ENCODE data around the gene IPCEF1. TPM values are rescaled to one million over a fixed set of nuclear protein-coding genes. Genes with fewer than 3 reads are reported as not detected.

IPCEF1 gene
- total RNA-seq, 3 donors from 2014 or later (not counting 1 experiment from before 2014, with no cell fraction given), result 31.4 to 53.2 (median 45.5) TPM

GRCh38 chr6:154277629-154278017 lies 79.0 kb downstream of the IPCEF1 start:
- ATAC-seq (peak in 2 of 3 donors; percentile 30 to 36), DNase-seq (peak in 1 of 2 donors; percentile 28)
- no peak for TF ChIP-seq CTCF (IDR thresholded peaks at IDR 0.05)
- no peaks in the 10 kb centered on the region for H3K36me3 ChIP-seq (ENCODE audit: control insufficient read depth, insufficient read depth, low read length)
- Mint-ChIP-seq H3K27ac (peak overlapping the region in 1 of 2 donors; percentile 76), H3K27me3 (ENCODE audit: low read depth in 2 of 2) (no peaks in the 10 kb centered on the region), H3K4me1 (peaks cover 15 to 16% of the 10 kb centered on the region in 2 donors), H3K36me3 (no peaks in the 10 kb centered on the region), H3K4me3 (peak overlapping the region; percentile 80), H3K9me3 (no peaks in the 10 kb centered on the region)
- peak overlapping the region; percentile 17 for H3K4me3 ChIP-seq (ENCODE audit: low read length)
- H3K9me3 ChIP-seq (ENCODE audit: control insufficient read depth, insufficient read depth, low read length), result no peaks in the 10 kb centered on the region
- H3K27me3 ChIP-seq (ENCODE audit: control insufficient read depth, insufficient read depth, low read length), result no peaks in the 10 kb centered on the region
- WGBS (ENCODE audit: insufficient coverage), result 28% methylated on average over 7 of the region's 7 CpGs
- H3K27ac ChIP-seq (ENCODE audit: low read length), result no peak overlapping the region
- peaks cover 8% of the 10 kb centered on the region for H3K4me1 ChIP-seq (ENCODE audit: control insufficient read depth, insufficient read depth, low read length)
- intact Hi-C loops (cut with micrococcal nuclease), result loop anchor here (1.0 to 5.0 kb wide), 3 partner anchors 27 to 121 kb away; no protein-coding TSS in a partner anchor

GRCh38 chr6:154276810-154277628 lies 79.6 kb downstream of the IPCEF1 start:
- H3K4me1 Mint-ChIP-seq, result peaks cover 15 to 16% of the 10 kb centered on the region in 2 donors
- Histone ChIP-seq H3K27me3 (ENCODE audit: control insufficient read depth, insufficient read depth, low read length) (no peaks in the 10 kb centered on the region), H3K4me1 (ENCODE audit: control insufficient read depth, insufficient read depth, low read length) (peaks cover 8% of the 10 kb centered on the region), H3K9me3 (ENCODE audit: control insufficient read depth, insufficient read depth, low read length) (no peaks in the 10 kb centered on the region), H3K4me3 (ENCODE audit: low read length) (peak overlapping the region; percentile 17), H3K36me3 (ENCODE audit: control insufficient read depth, insufficient read depth, low read length) (no peaks in the 10 kb centered on the region), H3K27ac (ENCODE audit: low read length) (no peak overlapping the region)
- H3K9me3 Mint-ChIP-seq, result no peaks in the 10 kb centered on the region
- WGBS (ENCODE audit: insufficient coverage), result 39% methylated on average over 11 of the region's 11 CpGs
- H3K36me3 Mint-ChIP-seq, result no peaks in the 10 kb centered on the region
- H3K27ac Mint-ChIP-seq, result peak overlapping the region in 1 of 2 donors; percentile 76
- TF ChIP-seq CTCF (IDR thresholded peaks at IDR 0.05), result peak; percentile 80
- peak overlapping the region; percentile 80 for H3K4me3 Mint-ChIP-seq
- H3K27me3 Mint-ChIP-seq (ENCODE audit: low read depth in 2 of 2), result no peaks in the 10 kb centered on the region
- intact Hi-C loops (cut with micrococcal nuclease), result loop anchor here (1.0 to 5.0 kb wide), 3 partner anchors 27 to 121 kb away; no protein-coding TSS in a partner anchor
- peak; percentile 70 to 92 (median 86) for ATAC-seq
- DNase-seq, result peak in 1 of 2 donors; percentile 79

DNA sequence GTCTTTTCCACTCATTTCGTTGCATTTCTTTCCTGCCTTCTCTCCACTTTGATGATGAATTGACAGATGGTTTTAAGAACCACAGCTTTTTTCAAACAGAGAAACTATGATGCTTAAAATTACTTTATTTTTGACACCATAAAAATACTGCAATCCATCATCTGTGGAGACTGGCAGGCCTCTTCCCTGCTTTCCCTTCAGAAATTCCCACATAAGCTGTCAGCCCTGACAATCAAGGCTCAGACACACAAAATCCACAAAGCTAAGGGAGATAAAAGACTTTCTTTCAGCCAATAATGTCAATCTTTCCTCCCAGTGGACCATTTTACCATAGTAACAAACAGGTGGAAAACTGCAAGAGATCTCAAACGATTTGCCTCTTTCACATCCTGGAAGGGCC lies 82.4 kb downstream of the IPCEF1 start:
- Mint-ChIP-seq H3K27ac (no peak overlapping the region), H3K27me3 (ENCODE audit: low read depth in 2 of 2) (no peaks in the 10 kb centered on the region), H3K36me3 (no peaks in the 10 kb centered on the region), H3K4me3 (no peak overlapping the region), H3K4me1 (peaks cover 15 to 16% of the 10 kb centered on the region in 2 donors), H3K9me3 (no peaks in the 10 kb centered on the region)
- Histone ChIP-seq H3K27me3 (ENCODE audit: control insufficient read depth, insufficient read depth, low read length) (no peaks in the 10 kb centered on the region), H3K36me3 (ENCODE audit: control insufficient read depth, insufficient read depth, low read length) (no peaks in the 10 kb centered on the region), H3K4me1 (ENCODE audit: control insufficient read depth, insufficient read depth, low read length) (peaks cover 8% of the 10 kb centered on the region), H3K4me3 (ENCODE audit: low read length) (no peak overlapping the region), H3K9me3 (ENCODE audit: control insufficient read depth, insufficient read depth, low read length) (no peaks in the 10 kb centered on the region), H3K27ac (ENCODE audit: low read length) (no peak overlapping the region)
- intact Hi-C loops (cut with micrococcal nuclease), result no loop called here
- DNase-seq (no peak), ATAC-seq (no peak)
- 79% methylated on average over 1 of the region's 2 CpGs for WGBS (ENCODE audit: insufficient coverage)
- no peak for TF ChIP-seq CTCF (IDR thresholded peaks at IDR 0.05)
